Measurements from ENCODE around the gene IL6. TPM values are rescaled to one million over a fixed set of nuclear protein-coding genes. Genes with fewer than 3 reads are reported as not detected.
A peak's percentile ranks its signal among the peaks of the same experiment; 100 is the strongest.

The IL6 gene
- total and polyA plus RNA-seq, 10 of the 15 experiments (the other 5 are each of a cell fraction or from before 2014, with no cell fraction given), result not detected

DNA sequence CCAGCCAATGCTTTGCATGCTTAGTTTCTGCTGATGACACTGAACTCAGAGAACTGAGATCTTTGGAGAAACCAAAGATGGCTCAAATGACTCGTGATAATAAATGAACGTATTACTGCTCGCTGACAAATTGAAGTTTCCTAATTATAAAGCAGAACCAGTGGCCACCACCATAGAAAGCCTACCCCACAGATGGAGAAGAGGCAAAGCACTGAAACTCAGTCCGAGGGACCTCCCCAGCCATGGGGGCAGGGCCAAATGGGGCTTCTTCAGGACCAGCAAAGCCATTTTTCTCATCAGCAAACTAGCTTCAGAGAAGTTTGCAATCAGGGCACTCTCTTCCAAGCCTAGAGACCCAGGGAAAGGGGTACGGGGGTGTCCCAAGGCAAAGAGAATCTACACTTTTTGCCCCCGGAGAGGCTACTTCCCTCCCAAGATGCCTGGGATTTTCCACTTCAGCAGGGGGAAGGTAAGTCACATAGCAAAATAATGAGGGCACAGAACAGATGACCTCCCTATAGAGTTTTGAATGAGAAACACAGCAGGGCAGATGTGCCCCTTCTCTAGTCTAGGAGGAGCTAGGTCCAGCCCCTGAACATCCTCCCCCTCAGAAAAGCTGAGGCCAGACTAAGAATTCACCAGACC is 4.3 kb upstream of the IL6 start (continued):
- TF ChIP-seq, protein P1, sequence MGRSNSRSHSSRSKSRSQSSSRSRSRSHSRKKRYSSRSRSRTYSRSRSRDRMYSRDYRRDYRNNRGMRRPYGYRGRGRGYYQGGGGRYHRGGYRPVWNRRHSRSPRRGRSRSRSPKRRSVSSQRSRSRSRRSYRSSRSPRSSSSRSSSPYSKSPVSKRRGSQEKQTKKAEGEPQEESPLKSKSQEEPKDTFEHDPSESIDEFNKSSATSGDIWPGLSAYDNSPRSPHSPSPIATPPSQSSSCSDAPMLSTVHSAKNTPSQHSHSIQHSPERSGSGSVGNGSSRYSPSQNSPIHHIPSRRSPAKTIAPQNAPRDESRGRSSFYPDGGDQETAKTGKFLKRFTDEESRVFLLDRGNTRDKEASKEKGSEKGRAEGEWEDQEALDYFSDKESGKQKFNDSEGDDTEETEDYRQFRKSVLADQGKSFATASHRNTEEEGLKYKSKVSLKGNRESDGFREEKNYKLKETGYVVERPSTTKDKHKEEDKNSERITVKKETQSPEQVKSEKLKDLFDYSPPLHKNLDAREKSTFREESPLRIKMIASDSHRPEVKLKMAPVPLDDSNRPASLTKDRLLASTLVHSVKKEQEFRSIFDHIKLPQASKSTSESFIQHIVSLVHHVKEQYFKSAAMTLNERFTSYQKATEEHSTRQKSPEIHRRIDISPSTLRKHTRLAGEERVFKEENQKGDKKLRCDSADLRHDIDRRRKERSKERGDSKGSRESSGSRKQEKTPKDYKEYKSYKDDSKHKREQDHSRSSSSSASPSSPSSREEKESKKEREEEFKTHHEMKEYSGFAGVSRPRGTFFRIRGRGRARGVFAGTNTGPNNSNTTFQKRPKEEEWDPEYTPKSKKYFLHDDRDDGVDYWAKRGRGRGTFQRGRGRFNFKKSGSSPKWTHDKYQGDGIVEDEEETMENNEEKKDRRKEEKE (IDR thresholded peaks at IDR 0.05), result no peak
- TF ChIP-seq BRCA1 (IDR thresholded peaks at IDR 0.05; ENCODE audit: low read depth, low read length) (no peak), CBFB (IDR thresholded peaks at IDR 0.05; ENCODE audit: low read depth) (no peak), EZH2 (IDR thresholded peaks at IDR 0.05; ENCODE audit: borderline replicate concordance, control insufficient read depth, low read depth, low read length) (no peak)

GRCh38 chr7:22723181-22723601 is 3.8 kb upstream of the IL6 start:
- Histone ChIP-seq H3K27ac (ENCODE audit: control insufficient read depth, insufficient read depth) (no peak overlapping the region), H3K79me2 (ENCODE audit: control insufficient read depth, insufficient read depth, low read length) (no peaks in the 10 kb centered on the region), H3K9me3 (replicated peaks; ENCODE audit: control insufficient read depth, insufficient read depth, low read length) (no peaks in the 10 kb centered on the region), H3K4me3 (no peak overlapping the region), H3K9ac (ENCODE audit: control insufficient read depth, insufficient read depth, low read length) (no peak overlapping the region), H3K36me3 (ENCODE audit: control insufficient read depth in 2 of 2, insufficient read depth in 2 of 2, low read length in 1 of 2) (no peaks in the 10 kb centered on the region), H2AFZ (ENCODE audit: control insufficient read depth, low read depth, low read length) (no peak overlapping the region), H4K20me1 (ENCODE audit: control insufficient read depth, insufficient read depth) (no peaks in the 10 kb centered on the region), H3K27me3 (replicated peaks in 1 of 2; ENCODE audit: control insufficient read depth in 2 of 2, insufficient read depth in 2 of 2, low read length in 1 of 2) (peaks cover 2 to 8% of the 10 kb centered on the region in 2 experiments; a peak in 3 of 4 replicates), H3K4me1 (ENCODE audit: control insufficient read depth, insufficient read depth, low read length) (peaks cover 5% of the 10 kb centered on the region; the same call in 1 of the 2 replicates), H3K4me2 (ENCODE audit: control insufficient read depth, insufficient read depth) (no peak overlapping the region)
- ChIA-PET RAD21 (ENCODE audit: unreplicated experiment) (interaction anchor here (6.6 kb wide), 1 partner anchor 160 kb away, joined by 115 read pairs; no protein-coding TSS in a partner anchor), SMC1A (ENCODE audit: uncharacterized antibody, unreplicated experiment) (interaction anchor here (1.2 to 8.1 kb wide), 3 partner anchors 162 to 332 kb away, joined by 4 to 124 read pairs (median 46); no protein-coding TSS in a partner anchor), POLR2A (no interaction called here), CTCF (interaction anchor here (1.1 to 8.5 kb wide), 5 partner anchors 10 to 648 kb away, joined by 3 to 194 read pairs (median 5); no protein-coding TSS in a partner anchor)
- 0% methylated on average over 2 of the region's 2 CpGs for WGBS (ENCODE audit: insufficient coverage, insufficient replicate concordance, low lambda C conversion rate, missing lambda C conversion rate)
- ATAC-seq, result no peak
- no peak for DNase-seq (ENCODE audit: low read depth, low spot score)
- in situ Hi-C loops (cut with MboI) (no loop called here), intact Hi-C loops (cut with micrococcal nuclease; ENCODE audit: unreplicated experiment) (no loop called here)
- no peak for FAIRE-seq
- no peak for TF ChIP-seq IRF4 (IDR thresholded peaks at IDR 0.05; ENCODE audit: low read depth, low read length)
- peak; percentile 60; the same call in 1 of the 2 replicates for TF ChIP-seq SPI1 (IDR thresholded peaks at IDR 0.05; ENCODE audit: borderline replicate concordance, insufficient read depth, low read depth, low read length)
- BruUV-seq (replicated peaks), result no TSS peak
